IMR-90 (cell line): Measurements from ENCODE around the gene NEUROG3. TPM values are rescaled to one million over a fixed set of nuclear protein-coding genes. Genes with fewer than 3 reads are reported as not detected.

ENCODE experiments used
- ATAC-seq: fragments of 200-7000 bp; cut with Tn5 transposase; 2 replicates; pipeline ENCODE4 v1.9.1; 2020; ENCODE audit warnings: low read depth, mild to moderate bottlenecking, moderate library complexity
- BruUV-seq: library from RNA; stranded (reverse); fragments of 400-500 nt; replicated peaks from 2 replicates; lab custom pipeline; 2021; lab: Mats Ljungman, UMichigan
- CTCF ChIA-PET: fragments of 300-600 bp; formaldehyde crosslinking; extraction: SDS; loops from one replicate; lab custom pipeline; 2021; ENCODE audit warnings: antibody characterized with exemption; lab: Yijun Ruan, JAX
- POLR2A ChIA-PET: fragments of 300-600 bp; sonication (Branson Sonifier 250); formaldehyde crosslinking; loops from one replicate; lab custom pipeline; 2022; ENCODE audit warnings: antibody characterized with exemption; ENCODE audit not compliant: unreplicated experiment; lab: Charles Lee
- DNase-seq: peaks from one replicate; pipeline ENCODE4 v3.0.0; 2013
- H2AFZ ChIP-seq: replicated peaks from 2 replicates; pipeline ENCODE3; 2013; ENCODE audit warnings: low read length, mild to moderate bottlenecking; ENCODE audit not compliant: poor library complexity
- H2AK5ac ChIP-seq: 2 replicates; pipeline ENCODE4 v1.6.1; 2013; ENCODE audit warnings: low read depth, low read length, inconsistent platforms
- H2AK9ac ChIP-seq: replicated peaks from 2 replicates; pipeline ENCODE3; 2013; ENCODE audit warnings: mild to moderate bottlenecking, low read depth, low read length, moderate library complexity; ENCODE audit not compliant: poor library complexity
- H2BK120ac ChIP-seq: 2 replicates; pipeline ENCODE4 v1.6.1; 2013; ENCODE audit warnings: low read depth, low read length, inconsistent platforms
- H2BK15ac ChIP-seq: 3 replicates; pipeline ENCODE4 v1.6.1; 2013; ENCODE audit warnings: low read depth, low read length, inconsistent platforms
- H2BK20ac ChIP-seq: 2 replicates; pipeline ENCODE4 v1.6.1; 2013; ENCODE audit warnings: low read depth, mild to moderate bottlenecking, inconsistent platforms, low read length, moderate library complexity
- H2BK5ac ChIP-seq: 2 replicates; pipeline ENCODE4 v1.6.1; 2013; ENCODE audit warnings: mild to moderate bottlenecking, low read depth, low read length, inconsistent platforms; ENCODE audit not compliant: poor library complexity, severe bottlenecking
- H3K14ac ChIP-seq: replicated peaks from 2 replicates; pipeline ENCODE4 v1.6.1; 2013; ENCODE audit warnings: low read depth, low read length, inconsistent platforms
- H3K18ac ChIP-seq: 2 replicates; pipeline ENCODE4 v1.6.1; 2013; ENCODE audit warnings: low read depth, low read length, control low read depth
- H3K23ac ChIP-seq: 2 replicates; pipeline ENCODE4 v1.6.1; 2013; ENCODE audit warnings: low read depth, low read length, inconsistent platforms
- H3K27ac ChIP-seq: 2 replicates; pipeline ENCODE4 v1.5.1; 2013; ENCODE audit warnings: mild to moderate bottlenecking, control low read depth, low read length; ENCODE audit not compliant: insufficient read depth
- H3K27me3 ChIP-seq: 2 replicates; pipeline ENCODE4 v1.6.1; 2013; ENCODE audit warnings: low read length; ENCODE audit not compliant: control insufficient read depth, insufficient read depth
- H3K36me3 ChIP-seq: 2 replicates; pipeline ENCODE4 v1.6.1; 2013; ENCODE audit warnings: low read length, mixed read lengths; ENCODE audit not compliant: control insufficient read depth, insufficient read depth
- H3K4ac ChIP-seq: 2 replicates; pipeline ENCODE4 v1.6.1; 2013; ENCODE audit warnings: low read depth, low read length, inconsistent platforms
- H3K4me1 ChIP-seq: 2 replicates; pipeline ENCODE4 v1.6.1; 2013; ENCODE audit warnings: low read length, mixed read lengths; ENCODE audit not compliant: control insufficient read depth, insufficient read depth
- H3K4me2 ChIP-seq: 2 replicates; pipeline ENCODE4 v1.6.1; 2013; ENCODE audit warnings: low read depth, mild to moderate bottlenecking, control low read depth, low read length, moderate library complexity
- H3K4me3 ChIP-seq: 2 replicates; pipeline ENCODE4 v1.5.1; 2013; ENCODE audit warnings: low read depth, mild to moderate bottlenecking, control low read depth, low read length, moderate library complexity; ENCODE audit not compliant: insufficient read depth
- H3K56ac ChIP-seq: 2 replicates; pipeline ENCODE4 v1.6.1; 2013; ENCODE audit warnings: low read length, inconsistent platforms; ENCODE audit not compliant: insufficient read depth; ENCODE audit errors: extremely low read depth
- H3K79me1 ChIP-seq, 2 experiments: 2 replicates each; pipeline ENCODE4 v1.6.1; 2013; ENCODE audit warnings: low read length in 2 of 2, inconsistent platforms in 1 of 2, low read depth in 1 of 2
- H3K9ac ChIP-seq: 2 replicates; pipeline ENCODE4 v1.6.1; 2013; ENCODE audit warnings: low read depth, low read length, control low read depth
- H3K9me1 ChIP-seq: 2 replicates; pipeline ENCODE4 v1.6.1; 2013; ENCODE audit warnings: low read length, inconsistent platforms; ENCODE audit not compliant: insufficient read depth
- H3K9me3 ChIP-seq: 2 replicates; pipeline ENCODE4 v1.6.1; 2013; ENCODE audit warnings: low read length; ENCODE audit not compliant: control insufficient read depth, insufficient read depth
- H4K20me1 ChIP-seq: 2 replicates; pipeline ENCODE4 v1.6.1; 2013; ENCODE audit warnings: low read length, inconsistent platforms; ENCODE audit not compliant: insufficient read depth
- H4K5ac ChIP-seq: 2 replicates; pipeline ENCODE4 v1.6.1; 2013; ENCODE audit warnings: mild to moderate bottlenecking, low read depth, low read length, control low read depth
- H4K8ac ChIP-seq, 2 experiments: 2 replicates each; pipeline ENCODE4 v1.6.1; 2013; ENCODE audit warnings: low read depth in 2 of 2, low read length in 2 of 2, control low read depth in 1 of 2, inconsistent platforms in 1 of 2
- H4K91ac ChIP-seq: 2 replicates; pipeline ENCODE4 v1.6.1; 2013; ENCODE audit warnings: low read depth, low read length, inconsistent platforms; ENCODE audit not compliant: insufficient read depth
- BHLHE40 ChIP-seq: fragments of 150-350 bp; IDR thresholded peaks from 2 replicates; pipeline ENCODE4 v1.6.1; 2016; ENCODE audit warnings: mild to moderate bottlenecking, low read depth, low read length
- MAFK ChIP-seq: IDR thresholded peaks from 2 replicates; pipeline ENCODE4 v1.6.1; 2012; ENCODE audit warnings: low read depth, low read length, improper control_type of control experiment
- POLR2A ChIP-seq: IDR thresholded peaks from 2 replicates; pipeline ENCODE4 v1.6.1; 2012; ENCODE audit warnings: mild to moderate bottlenecking, low read depth, low read length
- SMC3 ChIP-seq: fragments of 150-350 bp; IDR thresholded peaks from 2 replicates; pipeline ENCODE4 v1.6.1; 2016; ENCODE audit warnings: low read depth, mild to moderate bottlenecking, antibody characterized with exemption, low read length, moderate library complexity
- USF2 ChIP-seq: fragments of 150-350 bp; IDR thresholded peaks from 2 replicates; pipeline ENCODE4 v1.6.1; 2017; ENCODE audit warnings: mild to moderate bottlenecking, antibody characterized with exemption, low read length, low read depth
- WGBS, 2 experiments: methylation state at CpG; one replicate each; pipeline versions ENCODE4 v1.1.5 to v1.1.7; 2013; ENCODE audit warnings: missing lambda C conversion rate in 2 of 2; ENCODE audit not compliant: insufficient read length in 1 of 2; ENCODE audit errors: extremely low coverage in 2 of 2; 5-methylcytosine and 5-hydroxymethylcytosine counted together
- dilution Hi-C: fragments of 300-500 bp; cut with HindIII; formaldehyde crosslinking; loops from one replicate; pipeline ENCODE4 v1.14.3; 2018; ENCODE audit warnings: low sequenced_read_pairs; ENCODE audit not compliant: unreplicated experiment
- in situ Hi-C: fragments of 300-500 bp; cut with MboI; formaldehyde crosslinking; loops from 3 replicates; pipeline ENCODE4 v1.14.3; 2019; ENCODE audit warnings: low sequenced_read_pairs, inconsistent platforms, mixed read lengths
- intact Hi-C: fragments of 100-400 bp; cut with micrococcal nuclease; formaldehyde crosslinking; loops from 2 replicates; pipeline ENCODE4 v1.10.0; 2022
- polyA plus RNA-seq, 3 experiments: library from polyadenylated mRNA; depleted of rRNA; stranded (reverse); fragments of >200 nt; gene quantifications; 2 replicates each; pipeline ENCODE4 v1.2.3, GENCODE V29; 2012; ENCODE audit warnings: low replicate concordance in 1 of 3
- total RNA-seq: library from RNA; depleted of rRNA; stranded (reverse); fragments of >200 nt; gene quantifications from 2 replicates; pipeline ENCODE4 v1.2.3, GENCODE V29; 2012

The NEUROG3 gene
- total and polyA plus RNA-seq, 2 of the 4 experiments (the other 2 are of a cell fraction) = not detected

- Histone ChIP-seq H3K36me3 (no peaks in the 10 kb centered on the region), H3K9ac (no peak overlapping the region), H2BK120ac (no peak overlapping the region), H2BK20ac (no peak overlapping the region), H2AK5ac (no peak overlapping the region), H3K4me2 (no peak overlapping the region), H3K14ac (no peak overlapping the region), H3K18ac (no peak overlapping the region), H3K23ac (no peak overlapping the region), H3K4me3 (no peak overlapping the region), H3K27ac (no peak overlapping the region), H3K79me1 (no peaks in the 10 kb centered on the region), H4K8ac (no peak overlapping the region), H3K9me3 (no peaks in the 10 kb centered on the region), H2AFZ (no peak overlapping the region), H2BK15ac (no peak overlapping the region), H4K20me1 (no peaks in the 10 kb centered on the region; the same call in 1 of the 2 replicates), H2BK5ac (no peak overlapping the region), H3K4me1 (no peaks in the 10 kb centered on the region), H2AK9ac (no peak overlapping the region), H4K5ac (no peak overlapping the region), H3K4ac (no peak overlapping the region), H4K91ac (no peak overlapping the region), H3K27me3 (peaks cover 80% of the 10 kb centered on the region), H3K56ac (no peak overlapping the region), H3K9me1 (no peaks in the 10 kb centered on the region)
- POLR2A ChIA-PET = interaction anchor here (0.7 kb wide), 1 partner anchor 134 kb away, joined by 9 read pairs; no protein-coding TSS in a partner anchor
- no TSS peak for BruUV-seq
- TF ChIP-seq USF2 (no peak), BHLHE40 (no peak), MAFK (no peak), SMC3 (no peak), POLR2A (no peak)
- intact Hi-C loops = no loop called here
- in situ Hi-C loops = no loop called here
- ATAC-seq (no peak), DNase-seq (no peak)
- dilution Hi-C loops = no loop called here
- CTCF ChIA-PET = no interaction called here
- WGBS, 2 experiments = 0% methylated on average over 2 of the region's 28 CpGs; no CpG with 5 or more reads in 1 of the 2 experiments
Measured at GRCh38 chr10:69576334-69577011, 3.3 kb upstream of the NEUROG3 start.
